Hair follicle dermal papilla cell (primary cell): ENCODE results near the gene LRBA. TPM values are rescaled to one million over a fixed set of nuclear protein-coding genes. Genes with fewer than 3 reads are reported as not detected.

Experiments
- small RNA-seq: library from RNA; depleted of rRNA; stranded (forward); fragments of <200 nt; gene quantifications from one replicate; pipeline ENCODE3, GENCODE V24; 2012
- total RNA-seq: library from RNA; depleted of rRNA; stranded (reverse); fragments of >200 nt; gene quantifications from 2 replicates; pipeline ENCODE4 v1.2.3, GENCODE V29; 2012

Gene LRBA
- 35.2 and 44.8 TPM in 2 replicates for total RNA-seq

GRCh38 chr4:151014521-151015458, at the start of gene LRBA:
Gene LRBA, minus strand, starts transcription at chr4:151015284. Its CDS starts 642 bp downstream, at chr4:151014642.

GRCh38 chr4:150582146-150582872, 432.8 kb downstream of the LRBA start, which contains the start of gene MAB21L2:
Gene MAB21L2, plus strand, starts transcription at chr4:150582151. Its CDS starts 879 bp downstream, at chr4:150583030.

Small RNAs within 50 kb of the gene (small RNA-seq; reads per million reads assigned to genes)
- not detected for gene RNA5SP168

Other genes starting within 250 kb of the LRBA start
- 1,120 and 1,348 TPM in 2 replicates for gene RPS3A, start 84.3 kb upstream of the LRBA start, total RNA-seq